NCI-H226 (cell line): ENCODE measurements around the gene ZKSCAN5.
"Not testable (repeated sequence)": the region's sequence is repeated elsewhere in the genome, so short reads cannot be mapped to it uniquely, and the experiment has no call there.

Source experiments
- DNase-seq: peaks from one replicate; pipeline ENCODE4 v3.0.0-alpha.2; 2015

The ZKSCAN5 gene

DNA sequence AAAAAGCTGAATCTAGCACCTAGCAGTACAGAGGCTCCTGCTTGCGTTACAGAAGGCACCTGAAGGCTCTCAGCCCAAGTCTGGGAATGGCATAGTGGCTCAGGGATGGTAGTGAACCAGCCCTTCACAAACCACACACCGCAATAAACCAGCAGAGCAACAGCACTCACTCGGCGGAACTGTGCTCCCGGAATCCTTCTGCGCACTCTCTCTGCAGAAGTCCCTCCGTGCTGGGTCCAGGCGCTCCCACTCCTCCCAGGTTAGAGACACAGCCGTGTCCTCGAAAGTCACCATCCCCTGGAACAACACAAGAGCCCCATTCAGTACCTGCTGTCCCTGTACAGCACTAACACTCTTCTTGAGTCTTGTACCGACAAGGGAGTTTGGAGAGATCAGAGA lies 5.9 kb upstream of the ZKSCAN5 start:
- DNase-seq: no peak

DNA sequence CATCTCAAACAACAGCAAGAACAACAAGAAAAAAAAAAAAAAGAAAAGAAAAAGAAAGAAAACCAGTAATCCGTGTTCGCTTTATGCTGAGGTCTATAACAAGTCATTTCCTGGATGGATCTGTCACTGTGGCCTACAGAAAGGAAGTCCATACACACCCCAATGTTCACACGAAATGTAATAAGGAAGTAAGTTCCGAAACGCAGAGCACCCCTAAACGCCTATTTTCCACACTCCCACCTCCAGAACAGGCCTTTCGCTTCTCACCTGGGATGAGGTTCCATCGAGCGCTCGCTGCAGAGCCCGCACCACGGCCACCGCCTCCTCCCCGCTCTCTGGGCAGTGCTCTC lies 5.1 kb upstream of the ZKSCAN5 start:
- no peak for DNase-seq

DNA sequence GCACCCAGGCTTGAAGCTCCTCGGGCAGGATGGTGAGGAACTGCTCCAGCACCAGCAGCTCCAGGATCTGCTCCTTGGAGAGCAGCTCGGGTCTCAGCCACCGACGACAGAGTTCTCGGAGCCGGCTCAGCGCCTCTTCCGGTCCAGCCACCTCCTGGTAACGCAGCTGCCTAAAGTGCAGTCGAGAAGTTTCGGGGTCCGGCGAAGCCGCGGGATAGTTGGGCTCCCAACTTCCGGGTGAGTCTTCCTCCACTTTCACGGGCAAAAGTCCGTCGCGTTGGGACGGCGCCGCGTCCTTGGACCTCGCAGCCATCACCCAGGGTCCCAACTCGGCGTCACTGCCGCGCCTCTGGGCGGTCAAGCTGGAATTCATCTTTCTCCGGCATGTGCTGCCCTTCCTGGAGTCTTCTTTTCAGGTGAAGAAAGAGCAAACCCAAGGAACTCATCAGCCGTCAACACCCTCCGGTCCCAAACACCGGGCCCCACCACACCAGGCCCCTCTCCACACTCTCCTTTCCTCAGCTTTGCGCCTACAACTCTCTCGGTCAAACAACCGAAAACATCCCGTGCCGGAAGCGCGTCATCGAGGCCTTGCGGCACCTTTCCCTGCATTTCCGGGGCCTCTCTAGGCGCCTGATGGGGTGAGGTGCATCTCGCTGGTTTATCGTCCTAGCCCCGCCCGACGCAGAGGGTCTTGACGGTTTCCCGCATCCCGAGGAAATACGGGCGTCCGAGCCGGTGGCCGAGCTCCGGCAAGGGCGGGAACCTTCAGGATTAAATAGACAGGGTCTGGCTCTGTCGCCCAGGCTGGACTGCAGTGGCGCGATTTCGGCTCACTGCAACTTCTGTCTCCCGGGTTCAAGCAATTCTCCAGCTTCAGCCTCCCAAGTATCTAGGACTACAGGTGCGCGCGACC lies 4.5 kb upstream of the ZKSCAN5 start, which contains the start of gene ZNF394:
Gene ZNF394, minus strand, starts transcription at position 561 of the 916 bp plus-strand sequence. Its CDS starts 188 bp downstream, at position 373.
- peak; percentile 91 for DNase-seq

DNA sequence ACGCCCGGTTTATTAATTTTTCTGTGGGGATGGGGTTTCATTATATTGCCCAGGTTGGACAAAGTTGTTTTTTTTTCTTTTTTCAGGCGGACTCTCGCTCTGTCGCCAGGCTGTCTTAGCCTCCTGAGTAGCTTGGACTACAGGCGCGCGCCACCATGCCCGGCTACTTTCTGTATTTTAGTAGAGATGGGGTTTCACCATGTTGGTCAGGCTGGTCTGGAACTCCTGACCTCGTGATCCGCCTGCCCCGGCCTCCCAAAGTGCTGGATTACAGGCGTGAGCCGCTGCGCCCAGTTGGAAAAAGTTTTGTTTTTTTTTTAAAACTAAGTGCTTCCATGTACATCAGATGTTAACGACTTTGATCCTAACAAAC lies 3.8 kb upstream of the ZKSCAN5 start:
- no peak for DNase-seq

DNA sequence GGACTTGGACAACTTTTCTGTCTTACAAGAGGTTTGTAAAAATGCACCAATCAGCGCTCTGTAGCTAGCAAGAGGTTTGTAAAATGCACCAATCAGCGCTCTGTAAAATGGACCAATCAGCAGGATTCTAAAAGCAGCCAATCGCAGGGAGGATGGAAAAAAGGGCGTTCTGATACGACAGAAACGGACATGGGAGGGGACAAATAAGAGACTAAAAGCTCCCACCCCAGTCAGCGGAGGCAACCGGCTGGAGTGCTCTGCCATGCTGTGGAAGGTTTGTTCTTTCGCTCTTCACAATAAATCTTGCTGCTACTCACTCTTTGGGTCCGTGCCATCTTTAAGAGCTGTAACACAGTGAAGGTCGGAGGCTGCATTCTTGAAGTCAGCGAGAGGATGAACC lies 3.2 kb upstream of the ZKSCAN5 start:
- DNase-seq: not testable (repeated sequence)

DNA sequence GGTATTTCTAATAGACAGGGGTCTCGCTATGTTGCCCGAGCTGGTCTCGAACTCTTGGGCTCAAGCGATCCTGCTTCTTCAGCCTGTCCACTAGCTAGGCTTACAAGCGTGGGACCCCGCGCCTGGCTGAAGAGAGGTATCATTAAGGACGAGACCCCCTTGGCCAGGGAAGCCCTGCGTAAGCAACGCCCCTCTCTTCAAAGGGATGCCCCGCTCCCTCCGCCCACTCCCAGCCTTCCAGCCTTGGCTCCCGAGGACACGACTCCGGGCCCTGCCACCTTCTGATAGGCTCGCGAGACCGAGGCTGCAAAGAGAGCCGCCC lies 220 bp upstream of the ZKSCAN5 start:
- no peak for DNase-seq

DNA sequence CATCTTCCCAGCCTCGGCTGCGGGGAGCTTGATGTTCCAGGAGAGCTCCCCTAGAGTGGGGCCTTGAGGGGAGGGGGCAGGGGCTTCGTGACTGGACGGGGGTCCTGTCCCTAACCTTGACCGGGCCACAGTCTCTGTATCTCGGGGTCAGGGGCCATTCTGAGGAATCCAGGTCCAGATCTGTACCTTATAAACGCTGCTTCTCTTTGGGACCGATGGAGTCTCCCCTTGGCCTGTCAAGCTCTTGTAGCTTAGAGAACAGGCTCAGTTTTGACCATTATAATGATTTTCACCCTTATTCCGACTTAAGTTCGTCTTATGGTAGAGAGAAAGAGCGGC lies 831 bp downstream of the ZKSCAN5 start:
- DNase-seq: no peak

DNA sequence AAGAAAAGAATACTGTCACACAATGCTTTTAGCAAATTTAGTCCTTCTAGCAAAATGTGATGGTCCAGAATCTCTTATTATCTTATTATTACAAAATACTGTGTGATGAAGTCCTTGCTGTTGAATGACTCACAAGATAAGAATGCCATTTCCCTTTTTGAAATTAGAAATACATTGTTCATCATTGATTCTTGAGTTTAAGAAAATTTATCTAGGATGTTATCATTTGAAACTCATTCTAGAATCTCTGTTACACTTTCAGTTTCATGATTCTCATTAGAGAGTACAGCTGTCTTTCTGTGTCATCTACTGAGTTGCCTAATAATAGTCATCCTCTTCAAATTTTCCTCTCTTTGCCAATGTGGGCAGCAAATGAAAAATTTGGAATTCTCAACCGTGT lies 9.6 kb downstream of the ZKSCAN5 start:
- DNase-seq: no peak

DNA sequence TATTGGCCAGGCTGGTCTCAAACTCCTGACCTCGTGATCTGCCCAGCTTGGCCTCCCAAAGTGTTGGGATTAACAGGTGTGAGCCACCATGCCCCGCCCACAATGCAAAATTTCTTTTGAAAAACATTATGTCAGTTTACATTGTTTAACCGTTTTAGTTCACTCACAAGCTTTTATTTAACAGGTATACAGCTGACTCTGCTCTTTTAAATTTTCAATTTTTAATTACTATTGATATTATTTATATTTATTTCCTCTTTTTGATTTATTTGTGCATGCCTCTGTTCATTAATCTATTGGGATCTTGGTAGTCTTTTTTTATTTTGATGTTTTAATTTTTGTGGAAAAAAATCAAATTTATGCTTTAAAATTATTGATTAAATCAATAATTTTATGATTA lies 16.9 kb downstream of the ZKSCAN5 start:
- DNase-seq: no peak

DNA sequence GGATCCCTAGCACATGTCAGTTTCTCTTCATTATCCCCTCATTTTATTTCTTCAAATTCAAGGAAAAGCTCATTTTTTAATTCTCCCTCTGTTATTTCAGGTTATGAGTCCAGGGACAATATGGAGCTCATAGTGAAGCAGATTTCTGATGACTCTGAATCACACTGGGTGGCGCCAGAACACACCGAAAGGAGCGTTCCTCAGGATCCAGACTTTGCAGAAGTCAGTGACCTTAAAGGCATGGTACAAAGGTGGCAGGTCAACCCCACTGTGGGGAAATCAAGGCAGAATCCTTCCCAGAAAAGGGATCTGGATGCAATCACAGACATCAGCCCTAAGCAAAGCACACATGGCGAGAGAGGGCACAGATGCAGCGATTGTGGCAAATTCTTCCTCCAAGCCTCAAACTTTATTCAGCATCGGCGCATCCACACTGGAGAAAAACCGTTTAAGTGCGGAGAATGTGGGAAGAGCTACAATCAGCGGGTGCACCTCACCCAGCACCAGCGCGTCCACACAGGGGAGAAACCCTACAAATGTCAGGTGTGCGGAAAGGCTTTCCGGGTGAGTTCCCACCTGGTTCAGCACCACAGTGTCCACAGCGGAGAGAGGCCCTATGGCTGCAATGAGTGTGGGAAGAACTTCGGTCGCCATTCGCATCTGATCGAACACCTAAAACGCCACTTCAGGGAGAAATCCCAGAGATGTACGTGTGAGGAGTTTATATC lies 21.4 kb downstream of the ZKSCAN5 start:
- no peak for DNase-seq

DNA sequence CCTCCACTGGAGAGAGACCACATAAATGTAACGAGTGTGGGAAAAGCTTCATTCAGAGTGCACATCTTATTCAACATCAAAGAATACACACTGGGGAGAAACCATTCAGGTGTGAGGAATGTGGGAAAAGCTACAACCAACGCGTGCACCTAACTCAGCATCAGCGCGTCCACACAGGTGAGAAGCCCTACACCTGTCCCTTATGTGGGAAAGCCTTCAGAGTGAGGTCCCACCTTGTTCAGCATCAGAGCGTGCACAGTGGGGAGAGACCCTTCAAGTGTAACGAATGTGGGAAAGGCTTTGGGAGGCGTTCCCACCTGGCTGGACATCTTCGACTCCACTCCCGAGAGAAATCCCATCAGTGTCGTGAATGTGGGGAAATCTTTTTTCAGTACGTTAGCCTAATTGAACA lies 26.9 kb downstream of the ZKSCAN5 start:
- no peak for DNase-seq

DNA sequence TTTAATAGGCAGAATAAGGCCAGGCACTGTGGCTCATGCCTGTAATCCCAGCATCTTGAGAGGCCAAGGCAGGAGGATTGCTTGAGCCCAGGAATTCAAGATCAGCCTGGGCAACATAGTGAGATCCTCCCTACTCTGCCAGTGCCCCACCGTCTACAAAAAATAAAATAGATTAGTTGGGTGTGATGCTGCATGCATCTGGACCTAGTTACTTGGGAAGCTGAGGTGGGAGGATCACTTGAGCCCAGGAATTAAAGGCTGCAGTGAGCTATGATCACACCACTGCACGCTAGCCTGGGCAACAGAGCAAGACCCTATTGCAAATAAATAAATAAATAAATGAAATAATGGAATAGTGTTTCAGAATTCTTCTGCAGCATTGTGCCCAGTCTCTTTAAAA lies 31.2 kb downstream of the ZKSCAN5 start:
- DNase-seq: no peak

DNA sequence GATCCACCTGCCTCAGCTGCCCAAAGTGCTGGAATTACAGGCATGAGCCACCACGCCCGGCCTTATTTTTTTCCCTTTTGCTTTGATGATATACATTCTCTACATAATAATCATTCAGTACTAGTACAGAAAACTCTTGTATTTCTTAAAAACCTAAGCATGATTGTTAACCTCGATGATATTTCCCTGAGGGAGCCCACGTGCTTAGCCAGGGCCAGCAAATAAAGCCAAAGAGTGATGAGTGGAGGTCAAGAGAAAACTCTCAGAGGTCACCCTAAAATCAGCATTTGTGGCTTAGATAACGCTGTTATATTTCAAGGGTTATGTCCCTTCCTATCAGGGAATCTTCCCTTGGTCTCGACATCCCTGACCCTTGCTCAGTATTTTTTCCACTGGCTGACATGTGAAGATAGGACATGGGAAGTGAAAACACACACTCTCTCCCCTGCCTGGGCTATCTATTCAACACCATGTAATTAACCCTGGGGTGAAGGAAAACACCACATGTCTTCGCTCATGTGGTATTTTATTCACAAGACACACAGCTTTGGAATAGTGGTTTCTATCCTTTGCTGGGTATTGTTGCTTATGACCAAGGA lies 34.9 kb downstream of the ZKSCAN5 start:
- DNase-seq: no peak

DNA sequence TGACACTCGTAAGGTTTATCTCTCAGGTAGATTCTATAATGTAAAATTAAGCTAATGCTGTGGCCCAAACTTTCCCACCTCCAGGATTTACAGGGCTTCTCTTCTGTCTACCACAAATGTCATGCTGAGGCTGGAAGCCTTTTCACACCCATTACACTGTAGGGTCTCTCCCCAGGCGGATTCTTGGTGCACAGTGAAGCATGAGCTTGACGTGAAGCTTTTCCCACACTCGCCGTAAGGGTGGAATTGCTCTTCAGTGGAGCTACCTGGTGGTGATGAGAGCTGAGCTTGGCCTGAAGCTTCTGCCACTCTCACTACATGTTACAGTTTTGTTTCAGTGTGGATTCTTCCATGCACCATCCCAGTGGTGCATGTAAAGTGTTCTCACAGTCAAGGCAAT lies 36.1 kb downstream of the ZKSCAN5 start:
- no peak for DNase-seq

DNA sequence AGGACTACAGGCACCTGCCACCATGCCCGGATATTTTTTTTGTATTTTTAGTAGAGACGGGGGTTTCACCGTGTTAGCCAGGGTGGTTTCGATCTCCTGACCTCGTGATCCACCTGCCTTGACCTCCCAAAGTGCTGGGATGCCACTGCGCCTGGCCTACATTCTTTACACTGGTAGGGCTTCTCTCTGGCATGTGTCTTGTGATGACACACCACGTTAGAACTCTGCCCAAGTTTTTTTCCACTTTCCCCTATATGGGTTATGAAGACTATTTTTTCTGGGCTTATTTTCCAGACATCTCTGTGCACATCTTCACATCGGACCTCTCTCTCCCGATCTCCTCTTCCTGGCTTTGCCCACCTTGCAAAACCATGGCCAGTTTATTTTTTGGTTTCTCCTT lies 36.8 kb downstream of the ZKSCAN5 start:
- peak; percentile 24 for DNase-seq

DNA sequence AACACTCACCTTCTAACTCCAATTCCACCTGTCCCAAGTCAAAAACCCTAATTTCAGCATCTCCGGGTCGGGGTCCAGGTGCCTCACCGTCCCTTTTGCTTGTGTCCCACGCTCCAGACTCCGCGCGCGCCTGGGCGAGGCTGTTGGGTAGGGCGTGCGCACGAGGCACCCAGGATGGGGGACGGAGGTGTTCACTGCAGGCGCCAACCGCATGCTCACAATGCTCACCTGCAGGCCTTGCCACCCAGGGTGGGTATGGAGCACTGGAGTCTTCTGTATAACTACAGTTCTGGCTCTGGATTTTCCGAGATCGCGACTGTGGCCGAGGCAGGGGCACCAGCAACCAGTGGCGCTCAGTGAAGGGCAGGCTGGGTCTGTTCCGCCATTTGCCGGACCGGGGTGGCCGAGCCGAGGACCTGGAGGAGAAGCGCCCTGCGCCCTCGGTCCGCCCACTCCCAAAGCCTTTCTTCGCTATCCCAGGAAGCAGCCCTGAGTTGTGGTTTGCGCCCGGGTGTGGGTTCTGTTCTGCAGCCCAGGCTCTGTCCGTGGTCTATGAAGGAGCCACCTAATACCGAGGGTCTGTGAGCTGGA lies 38.7 kb downstream of the ZKSCAN5 start:
- DNase-seq: no peak

DNA sequence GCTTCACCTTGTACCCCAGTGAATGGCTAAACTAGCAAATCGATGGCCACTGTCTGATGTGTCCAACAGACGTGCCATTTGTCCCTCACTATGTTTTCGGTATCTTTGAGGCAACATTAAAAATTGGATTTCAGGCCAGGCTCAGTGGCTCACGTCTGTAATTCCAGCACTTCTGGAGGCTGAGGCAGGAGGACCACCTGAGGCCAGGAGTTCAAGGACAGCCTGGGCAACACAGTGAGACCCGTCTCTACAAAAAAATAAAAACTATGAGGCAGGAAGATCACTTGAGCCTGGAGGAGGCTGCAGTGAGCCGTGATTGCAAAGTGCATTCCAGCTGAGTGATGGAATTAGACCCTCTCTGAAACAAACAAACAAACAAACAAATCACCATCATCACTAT lies 39.5 kb downstream of the ZKSCAN5 start:
- DNase-seq: no peak

DNA sequence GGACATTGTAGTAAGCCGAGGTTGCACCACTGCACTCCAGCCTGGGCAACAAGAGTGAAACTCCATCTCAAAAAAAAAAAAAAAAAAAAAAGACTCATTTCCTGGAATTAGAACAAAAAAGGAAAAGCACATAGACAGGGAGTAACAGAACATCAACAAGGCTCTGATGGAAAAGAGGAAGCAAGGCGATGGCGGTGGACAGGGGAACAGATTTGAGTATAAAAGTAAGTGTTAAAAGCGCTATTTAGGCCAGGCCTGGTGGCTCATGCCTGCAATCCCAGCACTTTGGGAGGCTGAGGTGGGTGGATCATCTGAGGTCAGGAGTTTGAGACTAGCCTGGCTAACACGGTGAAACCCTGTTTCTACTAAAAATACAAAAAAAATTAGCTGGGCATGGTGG lies 40.8 kb downstream of the ZKSCAN5 start:
- DNase-seq: not testable (repeated sequence)

DNA sequence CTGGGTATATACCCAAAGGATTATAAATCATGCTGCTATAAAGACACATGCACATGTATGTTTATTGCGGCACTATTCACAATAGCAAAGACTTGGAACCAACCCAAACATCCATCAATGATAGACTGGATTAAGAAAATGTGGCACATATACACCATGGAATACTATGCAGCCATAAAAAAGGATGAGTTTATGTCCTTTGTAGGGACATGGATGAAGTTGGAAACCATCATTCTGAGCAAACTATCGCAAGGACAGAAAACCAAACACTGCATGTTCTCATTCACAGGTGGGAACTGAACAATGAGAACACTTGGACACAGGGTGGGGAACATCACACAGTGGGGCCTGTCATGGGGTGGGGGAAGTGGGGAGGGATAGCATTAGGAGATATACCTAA lies 45.1 kb downstream of the ZKSCAN5 start:
- DNase-seq: not testable (repeated sequence)

DNA sequence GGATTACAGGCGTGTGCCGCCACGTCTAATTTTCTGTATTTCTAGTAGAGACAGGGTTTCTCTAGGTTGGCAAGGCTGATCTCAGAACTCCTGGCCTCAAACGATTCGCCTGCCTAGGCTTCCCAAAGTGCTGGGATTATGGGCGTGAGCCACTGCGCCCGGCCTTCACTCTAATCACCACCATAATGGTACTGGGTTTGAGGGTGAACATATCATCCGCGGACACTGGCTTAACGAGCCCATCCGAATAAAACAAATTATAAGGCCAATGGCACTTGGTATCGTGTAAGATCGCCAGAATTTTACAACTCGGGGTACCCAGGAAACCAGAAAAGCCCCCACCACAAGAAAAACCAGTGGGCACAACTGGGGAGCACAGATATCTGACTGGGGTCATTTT lies 46.9 kb downstream of the ZKSCAN5 start:
- no peak for DNase-seq

DNA sequence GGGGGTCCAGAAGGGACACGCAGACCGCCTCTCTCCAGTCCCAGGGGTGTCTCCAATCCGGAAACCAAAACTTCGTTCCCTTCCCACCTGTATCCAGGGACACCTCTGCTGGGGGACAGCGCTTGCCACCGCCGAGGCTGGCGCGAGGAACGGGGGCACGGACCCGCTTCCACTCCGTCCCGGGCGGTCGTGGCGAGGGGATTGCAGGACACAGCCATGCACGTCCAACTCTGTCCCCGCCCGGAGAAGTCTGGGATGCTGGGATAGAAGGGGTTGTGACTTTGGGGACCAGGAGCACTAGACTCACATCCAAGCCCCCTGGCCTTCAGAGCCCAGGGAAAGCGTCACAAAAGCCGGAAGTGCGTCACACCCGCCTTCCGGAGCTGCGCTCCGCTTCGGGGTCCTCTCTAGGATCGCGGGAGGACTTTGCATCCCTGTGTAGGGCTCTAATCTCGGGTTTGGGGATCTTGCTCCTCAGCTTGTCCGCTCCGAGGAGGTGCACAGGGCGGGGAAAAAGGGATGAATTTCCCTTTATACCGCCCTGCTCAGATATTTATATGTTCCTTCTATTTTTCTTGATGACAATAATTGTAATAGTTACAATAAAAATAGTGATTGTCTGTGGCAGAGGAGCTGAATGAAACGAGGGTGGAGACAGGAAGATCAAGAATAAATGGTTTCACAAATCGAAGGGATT lies 47.5 kb downstream of the ZKSCAN5 start, which contains the start of gene FAM200A:
Gene FAM200A, minus strand, starts transcription at position 348 of the 697 bp plus-strand sequence. CDS start 3,707 bp downstream, outside the sequence.
- DNase-seq: peak; percentile 92

DNA sequence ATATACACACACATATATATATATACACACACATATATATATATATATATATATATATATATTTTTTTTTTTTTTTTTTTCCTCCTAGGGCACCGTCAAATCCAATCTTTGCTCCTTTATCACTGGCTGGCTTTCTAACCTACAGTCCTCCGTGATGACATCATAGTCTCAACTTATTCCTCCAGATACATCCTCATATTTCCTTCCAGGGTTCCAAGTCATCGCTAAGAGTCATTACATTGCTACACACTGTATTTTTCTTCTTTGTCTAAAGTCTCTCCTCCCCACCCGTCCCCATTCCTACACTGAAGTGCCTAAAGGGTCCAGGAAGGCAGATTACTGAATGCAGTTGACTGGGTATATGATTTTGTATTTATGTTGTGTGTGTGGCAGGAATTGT lies 48.6 kb downstream of the ZKSCAN5 start:
- no peak for DNase-seq

DNA sequence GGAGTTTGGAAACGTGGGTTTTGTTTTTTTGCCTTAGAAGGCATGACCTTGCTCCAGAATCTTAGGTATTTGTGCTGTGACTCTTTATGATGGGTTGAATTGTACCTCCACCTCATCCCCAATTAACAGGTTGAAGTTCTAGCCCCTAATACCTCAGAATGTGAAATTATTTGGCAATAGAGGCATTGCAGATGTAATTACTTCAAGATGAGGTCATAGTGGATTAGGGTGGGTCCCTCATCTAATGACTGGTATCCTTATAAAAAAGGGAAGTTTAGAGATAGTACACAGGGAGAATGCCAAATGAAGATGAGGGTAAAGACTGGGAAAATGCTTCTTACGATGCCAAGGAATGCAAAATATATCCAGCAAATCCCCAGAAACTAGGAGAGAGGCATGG lies 50.5 kb downstream of the ZKSCAN5 start:
- DNase-seq: no peak
